Brain pericyte (primary cell): ENCODE data around the gene RBM20.

Experiments used
- DNase-seq: peaks from one replicate; pipeline ENCODE4 v3.0.0-alpha.2; 2012; ENCODE audit warnings: low read depth, low spot score

RBM20 gene

GRCh38 chr10:110867807-110868465 lies 223.8 kb downstream of the RBM20 start:
- no peak for DNase-seq

DNA sequence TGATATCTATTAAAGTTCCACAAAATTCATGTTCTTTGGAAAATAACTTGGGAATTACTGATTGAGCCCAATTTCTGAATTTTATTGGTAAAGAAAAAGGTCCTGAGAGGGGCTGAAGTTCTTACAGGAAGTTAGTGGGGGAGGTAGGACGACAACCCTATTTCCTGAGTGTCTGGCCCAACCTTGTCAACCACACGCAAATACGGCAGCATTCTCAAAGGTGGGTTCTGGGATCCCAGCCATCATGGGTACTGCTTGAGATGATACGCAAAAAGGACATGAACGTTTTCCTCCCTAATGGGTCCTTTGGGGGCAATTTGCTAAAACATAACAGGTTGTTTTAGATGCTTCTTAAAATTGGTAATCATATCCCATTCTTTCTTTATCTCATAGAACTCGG lies 224.8 kb downstream of the RBM20 start:
- no peak for DNase-seq

- no peak for DNase-seq
Observed at GRCh38 chr10:110870823-110871297, 226.7 kb downstream of the RBM20 start.

DNA sequence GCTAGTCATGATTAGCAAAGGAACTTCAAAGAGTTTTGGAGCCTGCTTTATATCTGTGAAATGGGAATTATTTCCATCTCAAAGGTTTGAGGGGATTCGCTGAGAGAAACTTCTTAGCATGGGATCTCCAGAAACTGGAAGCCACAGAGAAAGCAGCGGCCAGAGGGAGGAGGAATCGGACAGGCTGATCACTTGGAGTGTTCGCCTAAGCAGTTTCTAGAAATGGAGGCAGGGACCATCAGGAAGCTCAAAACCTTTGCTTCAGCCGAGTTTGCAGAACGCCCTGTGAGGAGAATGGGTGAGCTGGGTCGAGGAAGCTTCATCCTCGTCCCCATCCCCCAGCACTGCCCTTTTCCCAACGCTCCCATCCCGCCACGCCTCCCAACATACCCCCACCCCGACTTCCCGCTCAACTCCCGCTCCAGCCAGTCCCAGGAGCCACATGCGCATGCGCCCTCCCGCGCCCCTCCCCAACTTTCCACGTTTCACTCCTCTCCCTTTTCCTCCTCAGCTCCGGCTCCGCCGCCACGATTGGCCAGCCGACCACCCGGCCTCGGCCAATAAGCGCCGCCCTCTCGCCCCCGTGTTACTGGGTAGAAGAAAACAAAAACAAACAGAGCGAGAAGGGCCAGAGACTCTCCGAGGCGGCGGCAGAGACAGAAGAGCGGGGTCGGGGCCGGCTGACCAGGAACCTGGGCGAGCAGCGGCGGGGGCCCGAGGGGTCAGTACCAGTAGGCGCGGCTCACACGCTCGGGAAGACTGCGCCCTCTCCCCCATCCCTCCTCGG lies 227.4 kb downstream of the RBM20 start, which contains the start of gene PDCD4:
TSS of gene PDCD4 (plus strand) at position 631 of the 787 bp plus-strand sequence. CDS start 4,100 bp downstream, outside the sequence.
- peak; percentile 94 for DNase-seq

- no peak for DNase-seq
Observed at GRCh38 chr10:110872145-110872983, 228.2 kb downstream of the RBM20 start.

DNA sequence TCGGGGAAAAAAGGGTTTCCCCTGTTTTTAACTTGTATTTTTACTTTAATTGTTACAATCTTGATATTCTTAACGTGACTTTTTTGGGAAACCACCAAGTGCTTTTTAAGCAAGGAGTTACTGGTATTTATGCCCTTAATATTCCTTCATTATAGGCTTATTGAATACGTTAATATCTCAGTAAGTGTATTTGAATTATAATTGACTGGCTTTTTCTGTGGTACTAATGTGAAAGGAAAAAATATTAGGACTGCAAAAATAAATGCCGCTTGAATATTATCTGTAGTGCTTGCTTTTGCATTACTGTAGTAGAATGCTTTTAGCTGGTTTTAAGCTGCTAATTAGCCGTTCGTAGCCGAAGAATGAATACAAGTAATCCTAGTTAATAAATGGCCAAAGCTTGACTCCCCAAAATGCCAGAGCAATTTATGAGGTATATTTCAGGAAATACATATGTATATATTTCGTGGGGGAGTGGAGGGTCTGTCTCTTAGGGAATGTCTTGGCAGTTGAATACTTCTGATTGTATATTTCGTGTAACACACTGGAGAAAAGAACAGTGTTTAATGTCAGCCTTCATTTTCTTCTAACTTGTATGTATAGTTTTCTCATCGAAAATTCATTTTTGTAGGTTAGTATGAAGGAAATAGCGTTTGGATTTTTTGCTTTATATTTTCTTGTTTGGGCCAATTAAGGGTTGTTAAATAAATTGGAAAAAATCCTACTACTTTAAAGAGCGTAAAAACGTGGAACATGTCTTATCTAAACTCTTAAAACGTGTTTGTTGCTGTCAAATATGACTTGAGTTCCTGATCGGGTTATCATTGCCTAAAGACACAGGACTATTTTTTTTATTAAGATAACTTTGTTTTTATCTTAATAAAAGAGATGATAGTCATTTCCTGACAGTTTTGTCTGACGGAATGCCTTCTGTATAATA lies 229.1 kb downstream of the RBM20 start:
- DNase-seq = no peak

- DNase-seq = no peak
Observed at GRCh38 chr10:110873951-110874350, 229.8 kb downstream of the RBM20 start.

DNA sequence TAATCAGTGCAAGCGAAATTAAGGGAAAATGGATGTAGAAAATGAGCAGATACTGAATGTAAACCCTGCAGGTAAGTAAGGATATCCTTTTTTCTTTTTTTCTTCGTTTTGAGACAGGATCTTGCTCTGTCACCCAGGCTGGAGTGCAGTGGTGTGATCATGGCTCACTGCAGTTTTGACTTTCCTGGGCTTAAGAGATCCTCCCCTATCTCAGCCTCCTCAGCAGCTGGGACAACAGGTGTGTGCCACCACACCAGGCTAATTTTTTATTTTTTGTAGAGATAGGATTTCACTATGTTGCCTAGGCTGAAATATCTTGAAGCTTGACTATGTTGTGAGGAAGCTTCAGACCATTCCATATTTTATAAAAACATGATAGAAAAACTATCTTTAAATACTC lies 231.9 kb downstream of the RBM20 start:
- no peak for DNase-seq

DNA sequence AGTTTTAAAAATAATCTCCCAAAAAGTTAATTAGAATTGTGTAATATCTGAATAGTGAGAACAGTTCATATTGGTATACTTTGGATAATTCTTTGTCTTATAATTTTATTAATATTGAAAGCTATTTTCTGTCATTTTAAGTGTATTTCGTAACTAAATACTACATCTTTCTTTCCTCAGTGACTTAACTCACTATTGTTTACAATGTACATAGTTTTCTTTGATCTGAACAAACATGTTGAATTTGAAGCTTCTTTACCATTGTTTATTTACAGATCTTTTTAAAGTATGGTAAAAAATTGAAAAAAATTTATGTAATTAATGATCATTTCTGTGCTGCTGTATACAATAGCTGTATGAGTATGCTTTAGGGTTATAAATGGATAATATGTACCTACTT lies 232.7 kb downstream of the RBM20 start:
- no peak for DNase-seq

DNA sequence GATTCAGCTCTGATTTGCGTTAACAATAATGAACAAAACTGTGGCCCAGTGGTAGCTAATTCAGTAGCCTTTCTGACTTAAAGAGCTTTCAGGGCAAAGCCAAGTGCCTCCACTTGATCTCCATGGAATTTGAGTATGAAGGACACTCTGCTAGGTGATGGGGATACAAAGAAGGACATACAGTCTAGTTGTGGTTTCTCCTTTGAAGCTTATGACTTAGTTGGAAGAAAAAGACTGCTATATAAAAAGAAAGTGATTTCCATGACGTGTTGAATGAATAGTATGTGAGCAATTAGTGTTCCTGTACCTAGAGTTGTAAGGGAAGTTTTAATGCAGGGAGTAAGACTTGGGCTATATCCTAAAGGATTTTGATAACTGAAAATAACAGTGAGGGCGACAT lies 235.9 kb downstream of the RBM20 start:
- DNase-seq = no peak

DNA sequence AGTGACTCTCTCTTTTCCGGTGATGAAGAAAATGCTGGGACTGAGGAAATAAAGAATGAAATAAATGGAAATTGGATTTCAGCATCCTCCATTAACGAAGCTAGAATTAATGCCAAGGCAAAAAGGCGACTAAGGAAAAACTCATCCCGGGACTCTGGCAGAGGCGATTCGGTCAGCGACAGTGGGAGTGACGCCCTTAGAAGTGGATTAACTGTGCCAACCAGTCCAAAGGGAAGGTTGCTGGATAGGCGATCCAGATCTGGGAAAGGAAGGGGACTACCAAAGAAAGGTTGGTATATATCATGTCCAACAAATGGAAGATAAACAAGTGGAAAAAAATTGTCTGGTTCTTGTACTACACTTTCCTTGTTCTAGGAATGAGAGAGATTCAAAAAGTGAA lies 237.1 kb downstream of the RBM20 start:
- no peak for DNase-seq

- no peak for DNase-seq
Observed at GRCh38 chr10:110881905-110882304, 237.8 kb downstream of the RBM20 start.

GRCh38 chr10:110883924-110884323 lies 239.8 kb downstream of the RBM20 start:
- no peak for DNase-seq

- no peak for DNase-seq
Observed at GRCh38 chr10:110885932-110886674, 242.0 kb downstream of the RBM20 start.

GRCh38 chr10:110887560-110887959 lies 243.4 kb downstream of the RBM20 start:
- no peak for DNase-seq
